HFFc6 (cell line): ENCODE results near the gene LTF. TPM values are rescaled to one million over a fixed set of nuclear protein-coding genes. Genes with fewer than 3 reads are reported as not detected.

Experiments
- DNase-seq: peaks from one replicate; pipeline ENCODE4 v3.0.0-alpha.2; 2018
- H3K27ac Mint-ChIP-seq: 2 replicates; pipeline ENCODE4 v1.8.0; 2020; ENCODE audit warnings: mild to moderate bottlenecking, mixed read lengths
- H3K27me3 Mint-ChIP-seq: 2 replicates; pipeline ENCODE4 v1.8.0; 2021; ENCODE audit warnings: mild to moderate bottlenecking, moderate library complexity, mixed read lengths; ENCODE audit not compliant: insufficient read depth
- H3K36me3 Mint-ChIP-seq: 2 replicates; pipeline ENCODE4 v1.8.0; 2021; ENCODE audit warnings: low read depth, mixed read lengths
- H3K4me1 Mint-ChIP-seq: 2 replicates; pipeline ENCODE4 v1.8.0; 2020; ENCODE audit warnings: low read depth, mixed read lengths
- H3K4me3 Mint-ChIP-seq: 2 replicates; pipeline ENCODE4 v1.8.0; 2020; ENCODE audit warnings: mild to moderate bottlenecking, moderate library complexity, mixed read lengths
- H3K9me3 Mint-ChIP-seq: 2 replicates; pipeline ENCODE4 v1.8.0; 2020; ENCODE audit warnings: mild to moderate bottlenecking, mixed read lengths
- total RNA-seq, 6 experiments: library from RNA; stranded (reverse); fragmentation: NEBNext Ultra II Directional; extraction: Animal tissue kit (Norgen Biotek cat#: 25700); gene quantifications; 2 replicates in 1 of 6; 3 replicates in 5 of 6; pipeline ENCODE4 v1.2.3, GENCODE V29; 2021
- TF ChIP-seq, protein P1 (sequence below): fragments of 200-600 bp; sonication (generic); IDR thresholded peaks from 2 replicates; pipeline ENCODE4 v1.5.0; 2021; ENCODE audit warnings: antibody characterized with exemption, mild to moderate bottlenecking

Gene LTF
- total RNA-seq, 6 experiments from 2014 or later: 0.40 TPM; not detected in 5

DNA sequence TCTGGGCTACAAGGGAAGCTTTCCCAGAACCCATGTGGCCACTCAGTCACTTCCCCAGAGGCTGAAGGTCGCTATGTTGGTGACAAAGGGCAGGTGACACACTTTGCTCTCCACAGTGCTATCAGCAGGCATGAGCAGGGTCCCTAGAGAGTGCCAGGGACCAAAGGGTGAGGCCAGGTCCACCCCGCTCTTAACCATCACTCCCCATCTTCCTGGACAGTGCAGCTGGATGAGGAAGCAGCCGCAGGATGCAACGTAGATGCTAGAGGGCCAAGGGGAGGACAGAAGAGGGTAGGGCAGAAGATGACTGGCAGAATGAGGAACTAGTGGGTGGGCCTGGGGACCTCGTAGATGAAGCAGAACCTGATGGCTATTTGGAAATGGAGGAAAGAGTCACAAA lies 13.6 kb upstream of the LTF start:
- peaks cover 11% of the 10 kb centered on the region for H3K36me3 Mint-ChIP-seq
- H3K27me3 Mint-ChIP-seq: peaks cover 32% of the 10 kb centered on the region
- no peak for DNase-seq
- no peak overlapping the region for H3K27ac Mint-ChIP-seq
- peaks cover 17% of the 10 kb centered on the region; the same call in 1 of the 2 replicates for H3K9me3 Mint-ChIP-seq
- no peak overlapping the region for H3K4me3 Mint-ChIP-seq
- H3K4me1 Mint-ChIP-seq: peaks cover 18% of the 10 kb centered on the region
- TF ChIP-seq, protein P1, sequence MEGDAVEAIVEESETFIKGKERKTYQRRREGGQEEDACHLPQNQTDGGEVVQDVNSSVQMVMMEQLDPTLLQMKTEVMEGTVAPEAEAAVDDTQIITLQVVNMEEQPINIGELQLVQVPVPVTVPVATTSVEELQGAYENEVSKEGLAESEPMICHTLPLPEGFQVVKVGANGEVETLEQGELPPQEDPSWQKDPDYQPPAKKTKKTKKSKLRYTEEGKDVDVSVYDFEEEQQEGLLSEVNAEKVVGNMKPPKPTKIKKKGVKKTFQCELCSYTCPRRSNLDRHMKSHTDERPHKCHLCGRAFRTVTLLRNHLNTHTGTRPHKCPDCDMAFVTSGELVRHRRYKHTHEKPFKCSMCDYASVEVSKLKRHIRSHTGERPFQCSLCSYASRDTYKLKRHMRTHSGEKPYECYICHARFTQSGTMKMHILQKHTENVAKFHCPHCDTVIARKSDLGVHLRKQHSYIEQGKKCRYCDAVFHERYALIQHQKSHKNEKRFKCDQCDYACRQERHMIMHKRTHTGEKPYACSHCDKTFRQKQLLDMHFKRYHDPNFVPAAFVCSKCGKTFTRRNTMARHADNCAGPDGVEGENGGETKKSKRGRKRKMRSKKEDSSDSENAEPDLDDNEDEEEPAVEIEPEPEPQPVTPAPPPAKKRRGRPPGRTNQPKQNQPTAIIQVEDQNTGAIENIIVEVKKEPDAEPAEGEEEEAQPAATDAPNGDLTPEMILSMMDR: no peak

DNA sequence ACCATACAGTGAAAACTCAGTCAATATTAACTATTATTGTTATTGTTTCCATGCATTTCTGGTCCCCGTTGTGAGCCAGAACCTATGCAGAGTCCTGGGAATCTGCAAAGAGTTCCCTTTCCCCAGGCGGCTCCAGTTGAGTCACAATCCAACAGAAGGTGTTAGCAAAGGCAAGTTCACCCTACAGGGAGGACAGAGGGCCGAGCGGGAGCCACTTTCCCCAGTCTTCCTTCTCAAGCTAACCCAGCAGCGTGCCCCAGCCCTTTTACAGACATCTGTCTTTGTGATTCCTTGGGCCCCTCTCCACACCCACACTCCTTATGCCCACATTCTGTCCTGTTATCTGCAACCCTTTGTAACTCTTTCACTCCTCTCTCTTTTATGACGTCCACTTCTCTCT lies 13.1 kb upstream of the LTF start:
- TF ChIP-seq, protein P1: no peak
- Mint-ChIP-seq H3K4me3 (no peak overlapping the region), H3K36me3 (peaks cover 11% of the 10 kb centered on the region)

DNA sequence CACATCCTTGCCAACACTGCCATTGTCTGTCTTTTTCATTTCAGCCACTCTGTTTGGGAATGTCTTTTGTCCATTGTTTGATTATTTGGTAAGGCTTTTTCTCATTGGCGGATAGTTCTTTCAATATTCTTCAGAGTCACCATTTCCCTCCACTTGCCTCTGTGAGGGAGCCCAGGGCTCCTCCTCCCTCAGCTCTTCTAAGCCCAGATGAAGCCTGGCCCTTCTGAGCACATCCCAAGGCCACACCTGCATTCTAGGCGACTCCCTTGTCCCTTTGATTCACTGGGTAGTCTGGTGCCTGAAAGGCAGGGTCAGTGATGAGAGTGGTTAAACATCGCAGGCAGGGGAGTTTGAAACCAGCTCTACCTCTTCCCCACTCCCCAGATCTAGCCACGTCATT lies 12.4 kb upstream of the LTF start:
- H3K36me3 Mint-ChIP-seq: peaks cover 11% of the 10 kb centered on the region
- peaks cover 17% of the 10 kb centered on the region; the same call in 1 of the 2 replicates for H3K9me3 Mint-ChIP-seq
- H3K27ac Mint-ChIP-seq: no peak overlapping the region
- H3K4me3 Mint-ChIP-seq: no peak overlapping the region
- peaks cover 42% of the 10 kb centered on the region for H3K27me3 Mint-ChIP-seq
- no peak for DNase-seq
- peaks cover 7% of the 10 kb centered on the region for H3K4me1 Mint-ChIP-seq
- TF ChIP-seq, protein P1: no peak

More for the DNA sequence above, 13.1 kb upstream of the LTF start:
- peaks cover 17% of the 10 kb centered on the region; the same call in 1 of the 2 replicates for H3K9me3 Mint-ChIP-seq
- DNase-seq: no peak
- H3K27me3 Mint-ChIP-seq: peaks cover 36% of the 10 kb centered on the region
- peaks cover 12% of the 10 kb centered on the region for H3K4me1 Mint-ChIP-seq
- no peak overlapping the region for H3K27ac Mint-ChIP-seq

DNA sequence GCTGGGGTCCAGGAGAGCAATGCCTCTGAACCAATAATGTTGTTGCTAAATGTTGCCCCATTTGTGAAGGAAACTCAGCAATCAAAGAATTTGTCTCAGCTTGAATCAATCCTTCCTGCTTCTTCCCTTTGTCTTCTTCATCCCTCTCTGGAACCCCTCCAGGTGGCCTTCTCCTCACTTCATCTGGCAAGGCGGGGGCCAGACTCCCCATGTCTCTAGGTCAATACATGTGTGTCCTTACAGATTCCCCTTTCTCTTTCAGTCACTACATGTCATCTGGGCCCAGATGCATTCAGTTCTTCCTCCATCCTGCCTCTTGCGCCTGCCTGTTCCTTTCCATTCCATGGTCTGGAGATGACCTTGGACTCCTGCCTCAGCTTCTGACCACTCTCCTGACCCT lies 8.0 kb upstream of the LTF start:
- Mint-ChIP-seq H3K4me3 (no peak overlapping the region), H3K9me3 (peaks cover 17% of the 10 kb centered on the region; the same call in 1 of the 2 replicates), H3K27me3 (peaks cover 56% of the 10 kb centered on the region), H3K36me3 (peaks cover 11% of the 10 kb centered on the region), H3K4me1 (no peaks in the 10 kb centered on the region), H3K27ac (no peak overlapping the region)
- DNase-seq: no peak
- TF ChIP-seq, protein P1: no peak

DNA sequence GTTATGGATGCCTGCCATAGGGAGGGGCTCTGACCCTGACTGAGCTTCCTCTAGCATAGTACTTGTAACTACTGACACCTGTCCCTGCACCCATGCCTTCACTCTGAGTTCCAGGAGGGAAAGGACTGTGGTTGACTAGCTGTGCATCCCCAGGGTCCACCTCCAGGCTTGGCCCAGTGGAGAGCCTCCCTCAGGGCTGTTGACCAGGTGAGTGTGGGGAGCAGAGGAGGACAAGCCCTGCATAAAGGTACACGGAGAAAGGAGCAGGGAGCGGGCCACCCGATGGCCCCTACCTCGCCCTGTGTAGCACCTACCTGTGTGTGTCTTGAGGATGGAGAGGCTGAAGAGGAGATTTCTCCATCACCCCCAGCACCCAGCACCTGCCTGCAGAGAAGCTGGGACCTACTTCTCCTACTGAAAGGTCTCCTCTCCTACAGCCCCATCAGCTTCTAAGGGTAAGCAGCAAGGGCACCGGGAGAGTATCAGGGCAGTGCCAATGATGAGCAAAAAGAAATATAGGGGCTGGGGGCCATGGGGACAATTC lies 6.7 kb upstream of the LTF start:
- no peak for DNase-seq
- Mint-ChIP-seq H3K9me3 (peaks cover 17% of the 10 kb centered on the region; the same call in 1 of the 2 replicates), H3K27ac (no peak overlapping the region), H3K4me3 (no peak overlapping the region), H3K36me3 (peaks cover 11% of the 10 kb centered on the region), H3K27me3 (peaks cover 52% of the 10 kb centered on the region), H3K4me1 (no peaks in the 10 kb centered on the region)
- TF ChIP-seq, protein P1: no peak
